Stimulated activated CD8-positive, alpha-beta memory T cell treated with anti-CD3 and anti-CD28 coated beads, Interleukin-4, amount 100 ng/mL, for 24 hours (primary cell): ENCODE measurements around the gene SERPINA5.

ENCODE experiments used
- DNase-seq: peaks from one replicate; pipeline ENCODE4 v3.0.0-alpha.2; 2020; ENCODE audit warnings: low read depth

SERPINA5 gene

DNA sequence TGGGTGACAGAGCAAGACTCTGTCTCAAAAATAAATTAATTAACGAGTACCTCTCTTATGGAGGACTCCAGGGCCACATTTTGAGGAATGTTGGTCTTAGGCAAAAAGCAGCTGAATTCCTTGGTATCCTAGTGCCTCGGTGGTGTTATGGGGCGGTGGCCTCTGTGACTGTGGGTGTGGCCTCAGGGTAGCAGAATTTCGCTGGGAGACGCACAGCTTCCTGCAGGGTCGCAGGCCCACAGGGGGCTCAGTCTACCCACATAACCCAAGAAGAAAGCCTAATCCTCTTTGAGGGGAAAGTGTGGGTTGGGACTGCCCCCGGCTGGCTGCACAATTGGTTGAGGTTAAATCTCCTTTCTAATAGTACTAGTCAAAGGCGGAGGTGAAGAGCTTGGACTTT, 31.2 kb upstream of the SERPINA5 start:
- DNase-seq: no peak

DNA sequence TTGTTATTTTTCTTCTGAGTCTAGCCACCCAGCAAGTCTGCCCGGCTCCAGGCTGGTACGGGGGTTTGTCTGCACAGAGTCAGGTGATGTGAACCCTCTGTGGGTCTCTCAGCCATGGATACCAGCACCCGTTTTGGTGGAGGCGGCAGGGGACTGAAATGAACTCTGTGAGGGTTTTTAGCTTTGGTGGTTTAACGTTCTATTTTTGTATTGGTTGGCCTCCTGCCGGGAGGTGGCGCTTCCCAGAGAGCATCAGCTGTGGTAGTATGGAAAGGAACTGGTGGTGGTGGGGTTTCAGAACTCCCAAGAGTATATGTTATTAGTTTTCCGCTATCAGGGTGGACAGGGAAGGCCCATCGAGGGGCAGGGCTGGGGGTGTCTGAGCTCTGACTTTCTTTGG, 25.2 kb upstream of the SERPINA5 start:
- no peak for DNase-seq

DNA sequence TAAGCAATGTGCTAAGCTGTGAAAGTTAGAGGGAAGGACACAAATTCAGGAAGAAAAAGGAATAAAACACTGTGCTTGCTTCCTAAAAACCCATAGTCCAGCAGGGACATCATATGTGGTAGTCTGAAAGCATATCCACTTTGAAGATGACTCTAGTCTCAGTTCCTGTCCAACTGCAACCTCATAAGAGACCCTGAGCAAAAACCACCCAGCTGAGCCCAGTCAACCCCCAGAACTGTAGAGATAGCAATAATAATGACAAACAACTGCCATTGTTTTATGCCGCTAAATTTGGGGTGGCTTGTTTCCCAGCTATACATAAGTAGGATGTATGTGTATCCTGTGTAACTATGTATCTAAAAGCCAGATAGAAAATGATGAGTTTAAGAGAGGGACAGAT, 23.9 kb upstream of the SERPINA5 start:
- no peak for DNase-seq

DNA sequence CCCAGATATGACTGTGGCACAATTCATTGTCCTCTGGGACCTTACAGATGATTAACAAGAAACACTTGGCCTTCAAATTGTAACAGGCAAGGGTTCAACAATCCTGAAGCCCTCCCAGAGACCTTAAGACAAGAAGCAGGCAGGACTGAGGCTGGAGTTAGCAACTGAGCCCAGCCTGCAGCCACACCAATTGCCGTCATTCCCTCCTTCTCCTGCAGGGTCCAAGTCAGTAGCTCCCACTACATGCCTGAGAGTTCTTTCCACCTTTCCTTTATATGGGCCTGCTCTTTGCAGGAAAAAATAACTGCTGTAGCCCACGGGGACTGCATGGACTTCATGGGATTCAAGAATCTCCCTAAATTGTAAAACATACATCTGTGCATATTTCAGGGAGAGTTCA, 22.4 kb upstream of the SERPINA5 start:
- no peak for DNase-seq

DNA sequence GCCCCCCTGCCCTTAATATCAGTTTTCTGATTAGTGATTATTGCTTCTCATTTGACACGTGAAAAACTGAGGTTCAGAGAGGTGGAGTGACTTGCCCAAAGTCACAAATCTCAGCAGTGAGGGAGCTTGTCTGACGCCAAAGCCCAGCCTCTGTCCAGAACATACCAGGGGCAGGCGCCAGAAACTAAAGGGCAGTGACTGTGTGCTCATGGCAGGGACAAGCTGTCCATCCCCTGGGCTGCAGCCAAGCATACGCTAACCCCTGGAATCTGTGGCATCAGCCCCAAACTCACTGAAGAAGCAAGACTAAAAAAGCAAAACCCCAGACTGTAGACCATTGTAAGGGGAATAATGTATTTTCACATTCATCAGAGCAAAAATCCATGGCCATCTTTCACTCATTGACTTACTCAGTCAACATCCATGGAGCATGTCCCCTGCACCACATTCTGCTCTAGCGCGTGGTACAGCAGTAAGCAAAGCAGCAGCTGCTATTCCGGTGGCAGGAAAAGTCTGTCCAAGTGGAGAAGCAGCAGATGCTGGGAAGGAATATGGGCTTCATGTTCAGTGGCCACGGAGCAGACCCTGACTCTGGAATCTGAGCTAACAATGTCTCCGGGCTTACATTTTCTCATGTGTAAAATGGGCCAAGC, 21.5 kb upstream of the SERPINA5 start:
- DNase-seq: no peak

DNA sequence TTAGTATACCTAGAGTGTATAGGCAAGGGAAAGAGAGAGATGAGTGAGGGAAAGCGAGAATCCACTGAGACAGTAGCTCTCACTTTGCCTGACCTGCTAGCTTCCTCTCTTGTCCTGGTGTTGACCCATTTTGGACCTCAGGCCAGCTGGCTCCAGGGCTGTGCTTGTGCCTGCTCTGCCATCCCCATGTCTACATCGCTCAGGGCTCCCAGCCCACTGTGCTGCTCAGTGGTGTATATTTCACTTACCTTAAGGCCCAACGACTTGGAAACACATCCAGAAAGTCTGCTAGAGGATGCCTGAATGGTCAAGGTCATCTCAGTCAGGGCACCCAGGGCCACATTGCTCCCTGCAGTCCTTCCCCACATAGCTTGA, 20.9 kb upstream of the SERPINA5 start:
- no peak for DNase-seq

DNA sequence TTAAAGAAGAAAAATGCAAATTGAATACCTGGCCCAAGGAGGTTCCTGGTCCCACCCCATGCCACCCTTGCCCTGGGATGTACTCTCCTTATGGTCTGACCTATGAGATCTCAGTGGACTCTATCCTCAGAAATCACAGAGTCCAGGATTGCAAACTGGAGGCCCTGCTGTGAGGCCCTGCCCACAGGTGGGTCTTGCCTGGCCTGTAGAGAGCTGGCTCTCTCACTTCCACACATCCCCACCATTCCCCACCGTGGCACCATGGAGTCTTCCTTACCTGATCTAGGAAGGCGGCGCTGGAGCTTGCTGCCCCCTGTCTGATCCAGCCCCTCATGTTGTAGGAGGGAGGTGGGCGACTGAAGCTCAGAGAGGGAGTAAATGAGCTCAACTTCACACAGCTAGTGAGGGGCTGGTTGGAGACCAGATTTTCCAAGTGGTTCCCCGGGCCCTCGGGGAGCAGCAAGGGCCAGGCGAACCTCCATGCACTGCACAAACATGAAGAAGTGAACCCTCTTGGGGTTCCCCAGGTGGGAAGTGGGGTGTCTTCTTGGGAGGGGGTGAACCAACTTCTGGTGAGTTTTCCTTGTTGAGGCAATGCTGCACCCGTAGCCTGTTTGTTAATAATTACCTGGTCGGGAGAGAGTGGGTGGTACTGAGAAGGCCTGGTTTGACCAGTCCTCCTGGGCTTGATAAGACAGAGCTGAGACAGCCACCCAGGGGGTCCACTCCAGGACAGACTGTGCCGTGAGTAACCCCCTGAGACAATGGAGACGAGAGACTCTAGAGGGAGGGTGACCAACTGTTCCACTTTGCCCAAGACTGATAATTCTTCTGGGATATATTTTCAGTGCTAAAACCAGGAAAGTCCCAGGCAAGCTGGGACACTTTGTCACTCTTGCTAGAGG, 20.2 kb upstream of the SERPINA5 start, which contains the start of gene SERPINA4:
SERPINA4 (plus strand) TSS at position 692 of the 905 bp plus-strand sequence. CDS start 2,041 bp downstream, outside the sequence.
- DNase-seq: no peak

DNA sequence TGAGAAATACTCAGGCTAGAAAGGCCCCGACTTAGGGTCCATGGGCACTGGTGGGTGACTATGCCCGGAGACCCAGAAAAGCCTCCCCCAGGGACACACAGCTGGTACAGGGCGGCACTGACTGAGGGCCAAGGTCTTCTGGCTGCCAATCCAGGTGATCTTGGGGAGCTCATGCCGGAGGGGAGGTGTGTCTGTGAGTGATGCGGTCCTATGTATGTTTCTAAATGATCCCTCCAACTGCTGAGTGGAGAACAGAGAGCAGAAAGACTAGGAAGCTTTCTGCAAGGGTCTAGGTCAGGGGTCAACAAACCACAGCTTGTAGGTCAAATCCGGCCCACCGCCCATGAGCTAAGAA, 19.6 kb upstream of the SERPINA5 start:
- DNase-seq: no peak

DNA sequence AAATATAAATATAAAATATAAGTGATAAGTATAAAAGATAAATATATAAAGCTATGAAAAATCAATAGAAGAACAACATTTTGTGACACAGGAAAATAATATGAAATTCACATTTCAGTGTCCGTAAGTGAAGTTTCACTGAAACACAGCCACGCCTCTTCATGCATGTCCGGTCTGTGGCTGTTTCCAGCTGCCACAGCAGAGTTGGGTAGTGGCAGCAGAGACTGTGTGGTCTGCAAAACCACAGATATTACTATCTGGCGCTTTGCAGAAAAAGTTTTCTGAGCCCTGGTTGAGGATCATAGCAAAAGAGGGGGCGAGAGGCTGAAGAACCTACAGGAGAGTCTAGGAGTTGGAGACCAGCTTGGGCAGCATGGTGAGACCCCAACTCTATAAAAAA, 19.2 kb upstream of the SERPINA5 start:
- DNase-seq: no peak

DNA sequence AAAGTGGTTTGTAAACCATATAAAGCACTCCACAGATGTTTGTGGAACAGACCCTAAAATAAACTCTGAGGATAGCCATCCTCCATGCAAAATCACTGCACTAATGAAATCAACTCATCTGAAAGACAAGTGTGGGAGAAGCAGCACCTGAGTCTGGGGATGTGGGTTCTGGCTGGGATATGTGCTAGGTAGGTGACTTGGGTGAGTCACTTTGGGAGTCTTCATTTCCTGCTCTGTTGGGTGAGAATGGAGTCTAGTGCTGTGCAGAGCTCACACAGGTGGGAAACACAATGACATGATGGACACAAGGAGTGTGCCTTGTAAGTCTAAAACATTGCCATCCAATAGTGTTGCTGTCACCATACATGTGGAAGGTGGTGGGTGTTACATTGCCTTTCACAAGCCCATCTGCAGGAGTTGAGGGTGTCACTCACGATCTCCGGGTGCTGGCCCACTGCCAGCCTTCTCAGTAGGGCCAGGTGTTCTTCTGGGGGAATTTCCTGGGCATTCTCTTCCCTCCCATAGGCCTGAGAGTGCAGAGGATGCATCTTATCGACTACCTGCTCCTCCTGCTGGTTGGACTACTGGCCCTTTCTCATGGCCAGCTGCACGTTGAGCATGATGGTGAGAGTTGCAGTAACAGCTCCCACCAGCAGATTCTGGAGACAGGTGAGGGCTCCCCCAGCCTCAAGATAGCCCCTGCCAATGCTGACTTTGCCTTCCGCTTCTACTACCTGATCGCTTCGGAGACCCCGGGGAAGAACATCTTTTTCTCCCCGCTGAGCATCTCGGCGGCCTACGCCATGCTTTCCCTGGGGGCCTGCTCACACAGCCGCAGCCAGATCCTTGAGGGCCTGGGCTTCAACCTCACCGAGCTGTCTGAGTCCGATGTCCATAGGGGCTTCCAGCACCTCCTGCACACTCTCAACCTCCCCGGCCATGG, 18.0 kb upstream of the SERPINA5 start:
- DNase-seq: no peak

DNA sequence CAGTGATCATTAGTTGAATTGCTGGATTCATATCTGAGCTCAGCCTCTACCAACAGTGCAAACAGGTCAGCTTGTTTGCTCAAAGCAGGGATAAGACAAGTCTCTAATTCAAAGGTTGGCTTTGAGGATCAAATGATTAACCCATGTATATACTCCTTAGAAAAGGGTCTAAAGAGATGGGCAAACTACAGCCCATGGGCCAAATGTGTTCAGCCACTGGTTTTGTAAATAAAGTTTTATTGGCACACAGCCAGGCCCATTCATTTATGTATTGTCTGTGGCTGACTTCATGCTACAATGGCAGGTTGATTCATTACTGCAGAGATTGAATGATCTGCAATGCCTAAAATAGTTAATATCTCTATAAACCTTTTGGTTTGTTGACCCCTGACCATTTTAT, 16.8 kb upstream of the SERPINA5 start:
- DNase-seq: no peak

DNA sequence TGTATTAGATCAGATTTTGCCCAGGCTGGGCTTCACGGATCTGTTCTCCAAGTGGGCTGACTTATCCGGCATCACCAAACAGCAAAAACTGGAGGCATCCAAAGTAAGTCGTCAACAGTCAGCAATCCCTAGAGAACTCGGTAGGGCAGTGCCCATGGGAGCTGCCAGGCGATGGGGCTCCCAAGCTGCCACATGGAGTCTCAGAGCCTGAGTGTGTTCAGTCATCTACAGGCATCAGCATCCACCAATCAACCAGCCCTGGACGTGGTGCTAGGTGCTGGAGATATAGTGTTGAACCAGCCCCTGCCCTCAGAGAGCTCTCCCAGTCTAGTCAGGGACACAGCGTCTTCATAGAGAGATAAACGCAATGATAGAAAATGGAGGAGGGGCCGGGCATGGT, 13.0 kb upstream of the SERPINA5 start:
- DNase-seq: no peak

DNA sequence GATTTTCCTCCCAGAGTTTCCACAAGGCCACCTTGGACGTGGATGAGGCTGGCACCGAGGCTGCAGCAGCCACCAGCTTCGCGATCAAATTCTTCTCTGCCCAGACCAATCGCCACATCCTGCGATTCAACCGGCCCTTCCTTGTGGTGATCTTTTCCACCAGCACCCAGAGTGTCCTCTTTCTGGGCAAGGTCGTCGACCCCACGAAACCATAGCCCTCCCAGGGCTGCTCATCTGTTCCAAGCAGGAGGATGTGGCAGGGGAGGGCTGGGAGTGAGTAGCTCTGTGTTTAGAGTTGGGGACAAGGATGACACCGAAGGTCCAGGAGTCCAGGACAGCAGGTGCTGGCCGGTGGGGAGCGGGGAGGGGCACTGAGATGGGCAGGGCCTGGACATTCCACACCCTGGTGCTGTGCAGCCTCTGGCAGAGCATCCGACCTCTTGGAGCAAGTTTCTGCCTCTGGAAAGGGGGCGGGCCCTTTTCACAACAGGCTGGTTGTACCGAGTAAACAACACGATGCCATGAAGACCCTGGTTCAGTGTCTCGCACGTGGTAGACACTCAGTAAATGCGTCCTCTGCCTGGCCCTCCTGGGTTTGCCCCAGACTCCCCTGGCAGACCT, 11.7 kb upstream of the SERPINA5 start:
- no peak for DNase-seq

DNA sequence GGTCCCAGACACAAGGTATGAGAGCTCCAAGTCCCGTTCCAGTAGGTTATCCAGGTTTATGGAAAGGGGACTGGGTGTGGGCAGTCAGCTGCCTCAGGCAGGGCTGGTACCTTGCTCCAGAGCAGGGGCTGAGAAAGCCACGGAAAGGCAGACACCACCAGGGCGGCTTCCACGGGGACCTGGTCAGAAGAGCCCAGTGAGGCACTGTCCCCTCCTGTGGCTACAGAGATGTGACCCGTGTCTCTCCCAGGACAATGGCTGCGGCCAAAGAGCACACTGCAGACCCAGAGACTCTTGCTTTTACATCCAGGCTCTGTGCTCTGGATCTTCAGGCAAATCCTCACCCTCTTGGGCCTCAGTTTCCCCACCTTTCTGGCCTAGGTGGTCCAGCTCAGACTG, 11.2 kb upstream of the SERPINA5 start:
- no peak for DNase-seq

DNA sequence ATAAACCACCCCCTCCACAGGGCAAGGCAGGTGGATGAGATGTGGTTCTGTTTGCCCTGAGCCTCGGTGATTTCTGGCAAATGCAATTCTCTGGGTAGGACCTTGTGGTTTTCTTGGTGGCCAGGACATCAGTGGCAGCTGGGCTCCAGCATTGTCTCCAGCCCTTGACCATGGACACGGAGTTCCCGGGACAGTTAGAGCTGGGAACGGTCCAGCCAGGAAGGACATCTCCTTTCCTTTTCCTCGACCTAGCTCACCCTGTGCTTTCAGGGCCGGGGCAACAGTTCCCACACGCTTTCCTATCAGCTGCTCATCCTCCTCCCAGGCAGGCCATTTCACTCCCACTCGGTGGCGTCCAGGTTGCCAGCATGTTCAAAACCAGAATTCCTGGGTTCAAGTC, 10.8 kb upstream of the SERPINA5 start:
- DNase-seq: no peak

DNA sequence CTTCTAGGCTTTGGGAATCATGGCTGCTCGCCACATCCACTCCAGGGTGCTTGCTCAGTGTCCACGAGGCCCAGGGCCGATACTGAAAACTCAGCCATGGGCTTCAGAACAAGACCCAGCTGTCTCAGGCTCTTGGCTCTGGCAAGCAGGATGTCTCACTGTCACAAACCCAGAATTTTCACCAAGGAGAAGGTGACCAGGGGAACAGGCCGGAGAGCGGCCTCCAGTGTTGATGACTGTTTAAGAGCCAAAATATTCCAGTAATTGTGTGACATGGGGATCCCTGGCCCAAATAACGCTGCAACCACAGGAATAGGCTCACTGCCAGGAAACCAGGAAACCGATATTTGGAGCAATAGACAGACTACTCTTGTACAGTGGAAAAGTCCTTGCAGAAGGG, 9.8 kb upstream of the SERPINA5 start:
- DNase-seq: no peak

DNA sequence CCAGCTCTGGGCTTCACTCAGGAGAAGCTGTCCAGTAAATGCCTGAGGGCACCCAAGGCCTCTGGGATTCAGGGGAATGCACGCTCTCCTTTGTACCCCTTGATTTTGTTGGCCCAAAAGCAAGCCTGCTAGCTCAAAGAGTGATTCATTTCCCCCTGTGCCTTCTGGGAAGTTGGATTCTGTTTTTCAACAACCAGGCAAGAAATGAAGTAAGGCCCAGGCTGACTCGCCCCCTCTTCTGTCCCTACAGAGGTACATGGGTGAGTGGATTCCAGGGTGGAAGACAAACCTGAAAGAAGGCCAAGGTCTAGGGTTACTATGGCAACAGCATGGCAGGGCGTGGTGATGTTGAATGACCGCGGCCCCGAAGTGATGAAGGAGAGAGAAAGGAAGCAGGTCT, 9.3 kb upstream of the SERPINA5 start:
- no peak for DNase-seq

DNA sequence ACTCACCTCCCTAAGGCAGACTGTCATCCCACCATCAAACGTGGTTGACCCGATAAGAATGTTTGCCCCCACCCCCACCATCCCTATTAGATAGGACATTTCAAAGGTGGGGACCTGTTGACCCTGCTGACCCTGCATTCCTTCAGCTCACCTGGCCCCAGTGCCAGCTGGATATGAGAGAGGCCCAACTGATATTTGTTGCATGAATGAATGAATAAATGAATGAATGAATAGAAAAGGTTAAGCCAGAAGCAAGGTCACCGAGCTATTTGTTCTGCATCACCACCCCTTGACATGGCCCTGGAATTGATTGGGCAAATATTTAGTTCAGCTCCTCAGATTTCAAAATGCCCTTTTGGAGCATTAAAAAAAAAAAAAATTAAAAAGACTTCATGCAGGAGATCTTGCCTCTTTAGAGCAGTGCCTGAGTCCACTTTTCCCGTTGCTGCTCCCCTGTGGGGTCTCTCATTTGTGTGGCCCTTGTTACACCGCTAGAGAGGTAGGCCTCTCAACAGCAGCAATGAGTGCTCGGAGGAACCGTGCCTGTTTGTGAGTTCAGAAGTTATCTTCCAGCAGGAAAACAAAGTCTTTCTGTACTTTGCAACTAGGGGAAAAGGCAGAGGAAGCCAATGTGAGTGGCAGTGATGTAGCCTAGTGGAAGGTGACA, 8.5 kb upstream of the SERPINA5 start:
- no peak for DNase-seq

DNA sequence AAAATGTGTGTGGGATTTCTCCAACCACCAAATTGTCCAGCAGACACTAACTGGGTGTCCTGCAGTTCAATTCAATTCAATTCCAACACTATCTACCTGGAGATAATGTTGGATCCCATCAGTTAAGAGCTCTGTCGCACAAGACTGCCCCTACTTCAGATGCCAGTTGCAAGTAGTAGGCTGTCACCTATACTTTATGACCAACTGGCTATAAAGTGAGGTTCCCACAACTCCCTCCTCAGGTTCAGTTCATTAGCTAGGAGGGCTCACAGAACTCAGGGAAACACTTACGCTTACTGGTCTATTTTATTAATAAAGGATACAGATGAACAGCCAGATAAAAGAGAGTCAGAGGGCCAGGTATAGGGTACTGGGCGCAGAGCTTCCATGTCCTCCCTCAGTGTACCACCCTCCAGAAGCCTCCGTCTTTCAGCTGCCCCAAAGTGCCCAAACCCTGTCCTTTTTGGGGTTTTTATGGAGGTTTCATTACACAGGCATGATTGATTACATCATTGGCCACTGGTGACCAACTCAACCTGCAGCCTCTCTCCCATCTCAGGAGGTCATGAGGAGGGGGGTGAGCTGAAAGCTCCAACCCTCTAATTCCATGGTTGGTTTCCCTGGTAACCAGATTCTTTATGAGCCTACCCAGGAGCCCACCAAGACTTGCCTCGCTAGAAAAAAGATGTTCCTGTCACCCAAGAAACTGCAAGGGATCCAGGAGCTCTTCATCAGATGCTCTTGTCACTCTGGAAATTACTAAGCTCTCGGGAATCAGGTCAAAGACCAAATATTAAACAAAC, 7.5 kb upstream of the SERPINA5 start:
- DNase-seq: no peak

DNA sequence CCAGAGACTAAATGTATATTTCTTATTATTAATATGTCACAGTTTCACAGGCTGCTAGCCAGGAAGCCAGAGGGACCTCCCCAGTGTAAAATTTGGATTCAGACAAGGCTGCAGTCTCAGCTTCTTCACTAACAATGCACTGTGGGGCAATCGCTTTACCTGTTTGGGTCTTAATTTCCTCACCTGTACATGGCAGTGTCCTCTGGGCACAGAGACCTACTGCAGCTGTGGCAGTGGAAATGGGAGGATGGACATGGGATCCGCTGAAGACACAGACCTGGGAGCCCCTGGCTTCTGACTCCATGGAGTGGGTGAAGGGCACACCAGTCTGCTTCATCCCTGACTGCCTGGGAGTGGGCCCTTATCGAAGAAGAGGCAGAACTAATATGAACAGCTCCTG, 6.9 kb upstream of the SERPINA5 start:
- DNase-seq: no peak
